ENCODE results near the gene ITFG2. TPM values are rescaled to one million over a fixed set of nuclear protein-coding genes. Genes with fewer than 3 reads are reported as not detected.

Gene ITFG2
- total and polyA plus RNA-seq, 2 experiments from 2014 or later: 17.3 to 32.6 TPM

GRCh38 chr12:2805143-2805520, 7.3 kb upstream of the ITFG2 start:
- TF ChIP-seq JUNB (IDR thresholded peaks at IDR 0.05; ENCODE audit: unreplicated experiment) (no peak), EZH2 (IDR thresholded peaks at IDR 0.05; ENCODE audit: low read depth, unreplicated experiment) (no peak), NANOG (IDR thresholded peaks at IDR 0.05; ENCODE audit: borderline replicate concordance) (no peak), ZNF114 (CRISPR knock-in tag; IDR thresholded peaks at IDR 0.05) (no peak), STAT1 (IDR thresholded peaks at IDR 0.05; ENCODE audit: unreplicated experiment) (no peak), REST (IDR thresholded peaks at IDR 0.05; ENCODE audit: unreplicated experiment) (no peak), EZH2phosphoT487 (IDR thresholded peaks at IDR 0.05; ENCODE audit: unreplicated experiment) (no peak), ETS1 (IDR thresholded peaks at IDR 0.05) (no peak), ZNF462 (CRISPR knock-in tag; IDR thresholded peaks at IDR 0.05) (no peak)
- Histone ChIP-seq H3K4me1 (ENCODE audit: insufficient read depth) (no peaks in the 10 kb centered on the region), H3F3A (replicated peaks; ENCODE audit: low read depth) (peaks cover 51% of the 10 kb centered on the region), H3K4me2 (no peak overlapping the region), H3K27ac (ENCODE audit: low read depth) (no peak overlapping the region), H3K27me3 (ENCODE audit: insufficient read depth) (no peaks in the 10 kb centered on the region), H4K20me1 (replicated peaks; ENCODE audit: insufficient read depth) (peaks cover 14% of the 10 kb centered on the region), H2AFZ (no peak overlapping the region), H3K79me2 (replicated peaks; ENCODE audit: insufficient read depth) (no peaks in the 10 kb centered on the region), H3K4me3 (no peak overlapping the region), H3K9me2 (ENCODE audit: insufficient read depth) (no peaks in the 10 kb centered on the region), H3K36me3 (ENCODE audit: insufficient read depth) (peaks cover 58% of the 10 kb centered on the region)
- peaks cover 65% of the 10 kb centered on the region for H3K36me3 Mint-ChIP-seq (ENCODE audit: low read depth)
- H3K27me3 Mint-ChIP-seq (ENCODE audit: insufficient read depth, low read depth, poor library complexity): peaks cover 6% of the 10 kb centered on the region
- H3K9me3 Mint-ChIP-seq: no peaks in the 10 kb centered on the region
- no peak overlapping the region for H3K27ac Mint-ChIP-seq
- ATAC-seq (no peak), DNase-seq (ENCODE audit: low spot score) (no peak)
- no peak overlapping the region for H3K4me3 Mint-ChIP-seq
- no peaks in the 10 kb centered on the region for H3K4me1 Mint-ChIP-seq

Data from GM23338 (cell line).